Urothelium cell line (cell line): Measurements from ENCODE around the gene CNTNAP5.

Source experiments
- DNase-seq: peaks from one replicate; pipeline ENCODE4 v3.0.0; 2011; ENCODE audit warnings: low spot score, mixed read lengths
- FAIRE-seq: peaks from 2 replicates; lab custom pipeline; 2011; peaks lifted over from hg19 to GRCh38; lab: Jason Lieb, UNC

CNTNAP5 gene

DNA sequence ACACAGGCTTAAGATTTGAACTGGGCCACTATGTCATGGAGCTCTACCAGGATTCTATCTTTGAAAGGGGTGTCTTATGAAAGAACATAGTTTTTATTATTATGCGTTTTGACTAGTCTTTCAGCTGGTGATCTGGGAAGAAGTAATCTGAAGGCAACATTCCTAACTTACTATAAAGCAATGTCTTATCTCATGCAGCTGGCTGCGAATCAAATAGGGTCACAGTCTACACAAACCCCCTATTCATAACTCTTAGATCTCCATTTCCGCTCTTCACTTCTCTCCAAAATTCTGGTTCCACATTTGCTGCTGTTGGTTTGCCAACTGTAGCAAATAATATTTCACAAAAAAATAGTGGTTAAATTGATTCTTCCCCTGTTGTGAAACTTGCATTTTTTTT is 813.3 kb downstream of the CNTNAP5 start:
- DNase-seq (no peak), FAIRE-seq (no peak)

DNA sequence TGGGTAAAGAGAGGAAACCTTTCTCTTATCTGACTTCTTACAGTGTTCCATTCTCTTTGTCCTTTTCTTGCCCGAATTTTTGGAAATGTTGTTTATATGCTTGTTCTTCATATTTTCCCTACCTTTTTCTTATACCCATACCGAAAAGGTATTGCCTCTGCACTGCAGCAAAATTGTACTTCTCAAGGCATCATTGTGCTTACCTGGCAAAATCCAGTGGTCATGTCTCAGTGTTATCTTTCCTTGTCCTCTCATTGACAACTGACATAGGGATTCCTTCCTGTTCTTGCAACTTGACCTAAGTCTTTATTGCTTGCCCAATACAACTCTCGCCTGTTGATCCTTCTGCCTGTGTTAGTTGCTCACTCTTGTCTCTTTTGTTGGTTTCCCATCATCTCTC is 842.2 kb downstream of the CNTNAP5 start:
- no peak for FAIRE-seq
- no peak for DNase-seq

DNA sequence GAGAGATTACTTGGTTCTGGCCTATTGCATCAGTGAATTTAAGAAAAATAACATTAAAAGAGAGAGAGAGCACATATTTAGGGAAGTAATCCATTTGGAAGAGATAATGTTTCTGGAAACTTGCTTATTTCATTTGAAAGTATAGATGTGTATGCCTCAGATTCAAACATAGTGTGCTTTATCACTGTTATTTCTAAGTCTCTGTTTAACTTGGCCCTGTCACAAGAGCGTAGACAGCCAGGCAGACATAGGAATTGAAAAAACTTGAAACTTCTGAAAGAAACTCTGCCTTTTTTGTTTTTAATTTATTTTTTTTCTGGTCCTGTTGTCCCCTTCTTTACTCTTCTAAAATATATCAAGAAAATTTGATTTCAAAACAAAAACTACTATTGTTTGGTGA is 849.1 kb downstream of the CNTNAP5 start:
- DNase-seq, result no peak
- FAIRE-seq, result no peak

DNA sequence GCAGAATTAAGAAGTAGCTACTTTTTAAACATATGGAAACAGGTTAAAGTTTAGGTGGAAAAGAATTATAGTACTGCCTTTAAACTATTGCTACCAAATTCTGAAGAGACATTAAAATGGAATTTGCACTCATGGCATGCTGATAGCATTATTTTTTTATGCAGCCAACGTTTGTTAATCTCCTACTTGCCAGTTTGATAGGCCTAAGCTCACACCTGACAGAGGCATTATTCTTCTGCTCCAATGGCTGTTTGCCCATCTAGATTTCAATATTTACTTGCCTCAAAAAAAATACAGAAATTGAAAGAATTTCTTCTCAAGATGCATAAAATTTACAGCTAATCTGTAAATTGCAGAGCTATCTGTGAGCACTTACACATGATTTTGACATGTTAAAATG is 849.6 kb downstream of the CNTNAP5 start:
- FAIRE-seq, result no peak

DNA sequence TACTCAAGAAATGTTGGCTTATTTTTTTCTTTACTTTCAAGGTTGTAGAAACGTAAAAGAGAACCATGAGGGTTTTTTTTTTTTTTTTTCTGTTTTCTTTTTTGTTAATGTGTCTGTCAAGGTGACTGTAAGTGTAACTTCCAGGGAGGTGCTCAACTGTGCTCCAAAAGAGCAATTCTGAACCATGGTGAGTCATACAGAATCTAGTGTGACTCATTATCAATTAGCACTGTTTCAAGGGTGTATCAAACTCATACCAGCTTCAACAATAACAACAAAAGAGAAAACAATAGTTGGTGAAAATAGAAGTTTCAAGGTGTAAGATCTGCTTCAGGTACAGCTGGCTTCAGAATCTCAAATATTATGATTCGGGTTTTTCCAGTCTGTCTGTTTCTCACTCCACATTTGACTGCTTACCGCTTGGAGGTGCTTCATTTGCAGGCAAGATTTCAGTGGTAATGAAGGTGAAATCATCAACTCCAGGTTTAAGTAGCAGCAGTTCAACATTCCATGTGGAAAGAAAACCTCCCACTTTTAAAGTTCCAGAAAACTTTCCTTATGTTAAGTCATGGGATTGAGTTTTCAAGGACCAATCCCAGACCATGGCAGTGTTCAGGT is 850.6 kb downstream of the CNTNAP5 start:
- peak; percentile 25 for DNase-seq
- FAIRE-seq, result no peak

More for the DNA sequence above, 849.6 kb downstream of the CNTNAP5 start:
- no peak for DNase-seq

DNA sequence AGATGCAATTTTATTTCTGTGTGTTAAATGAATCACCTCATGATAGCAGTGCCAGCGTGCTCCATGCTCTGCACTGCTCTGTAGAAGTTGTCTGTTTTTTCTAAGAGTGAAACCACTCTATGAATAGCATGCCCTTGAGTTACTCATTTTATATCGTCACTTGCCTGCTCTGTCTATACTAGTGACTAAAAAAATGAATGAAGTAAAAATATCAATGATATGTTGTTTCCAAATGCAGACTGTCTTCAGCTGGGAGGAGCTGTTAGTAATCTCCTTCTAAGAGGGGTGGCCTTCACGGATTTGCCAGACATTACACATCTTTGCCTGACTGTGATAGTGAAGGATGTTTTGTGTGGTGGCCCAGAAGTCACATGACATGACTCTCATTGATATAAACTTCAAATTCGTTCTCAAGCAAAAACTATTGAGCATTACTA is 852.1 kb downstream of the CNTNAP5 start:
- FAIRE-seq, result no peak

DNA sequence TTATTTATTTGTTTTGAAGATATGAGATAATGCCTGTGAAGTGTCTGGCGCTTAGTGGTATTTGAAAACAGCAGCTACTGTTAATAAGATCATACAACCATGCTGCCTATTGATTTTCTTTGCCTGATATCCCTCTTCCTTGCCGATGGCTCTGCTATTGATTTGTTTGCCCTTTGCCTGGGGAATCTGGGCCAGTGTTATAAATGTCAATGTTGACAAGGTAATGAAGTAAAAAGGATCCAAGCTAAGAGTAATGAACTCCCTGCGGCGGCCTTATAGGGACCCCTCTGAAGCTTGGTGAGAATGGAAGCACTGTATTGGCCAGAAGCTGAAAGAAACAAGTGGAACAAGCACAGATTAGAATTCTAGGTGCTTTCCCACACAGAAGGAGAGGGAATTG is 854.6 kb downstream of the CNTNAP5 start:
- FAIRE-seq (no peak), DNase-seq (no peak)

More for the DNA sequence above, 852.1 kb downstream of the CNTNAP5 start:
- peak; percentile 28 for DNase-seq

DNA sequence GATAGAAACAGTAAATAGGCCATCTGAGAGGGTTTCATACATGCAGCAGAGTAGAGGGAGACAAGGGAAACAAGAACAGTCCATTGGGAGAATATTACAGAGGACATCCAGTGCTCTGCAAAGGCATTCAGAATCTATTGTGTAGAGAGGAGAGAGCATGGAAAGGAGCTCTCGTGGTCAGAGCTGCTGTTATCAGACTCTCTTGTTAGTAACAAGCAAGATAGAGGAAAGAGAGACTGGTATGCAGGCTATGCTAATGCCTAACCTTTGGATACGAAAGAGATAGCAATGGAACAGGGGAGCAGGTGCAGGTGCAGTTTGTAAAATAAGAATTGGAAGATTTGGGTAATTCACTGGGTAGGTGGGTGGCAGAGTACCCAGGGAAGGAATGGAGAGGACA is 855.9 kb downstream of the CNTNAP5 start:
- DNase-seq (no peak), FAIRE-seq (no peak)

DNA sequence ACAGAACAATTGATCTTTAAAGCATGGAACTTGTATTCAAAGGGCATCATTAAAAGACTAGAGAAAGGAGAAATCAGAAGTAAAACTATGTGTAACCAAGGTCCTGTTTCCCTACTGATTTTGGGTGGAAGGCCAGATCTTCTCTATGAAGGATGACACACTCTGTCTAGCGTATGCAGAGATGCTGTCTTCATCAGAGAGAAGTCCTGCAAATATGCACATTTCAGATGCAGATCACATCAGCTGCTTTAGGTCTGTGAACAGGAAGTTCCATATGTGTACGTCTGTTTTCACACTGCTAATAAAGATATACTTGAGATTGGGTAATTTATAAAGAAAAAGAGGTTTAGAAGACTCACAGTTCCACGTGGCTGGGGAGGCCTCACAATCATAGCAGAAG is 857.3 kb downstream of the CNTNAP5 start:
- FAIRE-seq, result no peak
- no peak for DNase-seq

DNA sequence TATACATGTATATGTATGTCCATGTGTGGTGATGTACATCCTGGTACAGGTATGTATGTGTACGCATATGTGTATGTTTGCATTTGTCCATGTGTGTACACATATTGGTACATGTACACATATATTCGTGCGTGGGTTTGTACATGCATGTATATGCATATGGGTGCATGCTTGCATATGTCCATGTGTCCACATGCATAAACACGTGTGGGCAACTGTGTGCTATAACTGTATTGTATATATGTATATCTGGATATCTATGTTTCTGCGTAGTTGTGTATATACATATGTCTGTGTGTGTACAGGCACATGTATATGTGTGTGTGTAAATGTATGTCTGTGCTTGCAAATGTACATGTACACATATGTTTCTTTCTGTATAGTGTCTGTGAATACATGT is 858.5 kb downstream of the CNTNAP5 start:
- peak; percentile 69 for FAIRE-seq
- no peak for DNase-seq

DNA sequence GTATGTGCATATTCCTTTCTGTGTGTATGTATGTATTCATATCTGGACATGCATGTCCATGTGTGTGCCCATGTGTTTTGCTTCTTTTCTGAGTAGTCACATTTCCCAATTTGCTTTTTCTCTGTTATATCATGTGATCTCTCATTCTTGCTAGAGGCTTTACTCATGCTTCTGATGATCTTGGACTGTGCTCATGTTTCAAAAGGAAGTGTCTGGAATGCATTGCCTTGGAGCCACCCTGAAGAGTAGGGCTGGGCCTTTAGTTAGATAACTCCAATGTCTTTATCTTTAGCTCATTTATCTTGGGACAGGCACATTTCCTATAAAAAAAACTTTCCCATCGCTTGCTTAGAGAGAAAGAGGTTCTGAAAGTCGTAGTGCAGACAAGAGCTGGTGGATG is 859.2 kb downstream of the CNTNAP5 start:
- no peak for DNase-seq
- FAIRE-seq, result no peak

DNA sequence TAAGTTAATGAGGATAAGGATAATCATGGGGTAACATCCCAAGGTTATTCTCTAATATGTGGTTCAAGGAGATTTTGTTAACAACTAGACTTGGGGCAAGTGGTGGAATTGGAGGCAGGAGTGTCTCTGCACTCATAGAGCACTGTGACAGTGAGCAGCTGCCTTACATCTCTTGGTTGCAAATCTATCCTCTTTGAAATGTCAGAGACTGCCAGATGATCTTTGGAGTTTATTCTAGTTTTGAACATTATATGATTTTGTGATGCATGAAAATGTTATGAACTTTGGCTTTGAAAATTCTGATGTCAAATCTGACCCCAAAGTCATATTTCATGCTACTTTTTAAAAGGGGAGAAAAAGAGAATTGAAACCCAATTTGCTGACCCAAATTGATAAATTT is 861.1 kb downstream of the CNTNAP5 start:
- DNase-seq, result no peak
- no peak for FAIRE-seq

DNA sequence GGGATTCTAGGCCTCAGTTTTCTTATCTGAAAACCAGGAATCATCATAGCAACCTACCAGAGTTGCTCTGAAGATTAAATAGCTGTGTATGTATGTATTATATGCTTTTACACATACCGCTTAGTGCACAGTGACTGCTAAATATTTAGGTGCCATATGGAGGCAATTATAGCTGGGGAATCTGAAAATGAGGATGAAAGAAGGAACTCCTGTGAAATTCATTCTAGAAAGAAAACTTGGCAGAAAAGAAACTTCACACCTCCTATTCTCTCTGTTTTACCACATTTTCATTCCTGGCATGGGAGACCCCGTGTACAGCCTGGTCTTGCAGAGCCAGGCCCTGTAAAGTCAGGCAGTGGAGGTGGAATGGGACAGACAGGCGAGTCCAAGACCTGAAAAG is 862.4 kb downstream of the CNTNAP5 start:
- no peak for FAIRE-seq

DNA sequence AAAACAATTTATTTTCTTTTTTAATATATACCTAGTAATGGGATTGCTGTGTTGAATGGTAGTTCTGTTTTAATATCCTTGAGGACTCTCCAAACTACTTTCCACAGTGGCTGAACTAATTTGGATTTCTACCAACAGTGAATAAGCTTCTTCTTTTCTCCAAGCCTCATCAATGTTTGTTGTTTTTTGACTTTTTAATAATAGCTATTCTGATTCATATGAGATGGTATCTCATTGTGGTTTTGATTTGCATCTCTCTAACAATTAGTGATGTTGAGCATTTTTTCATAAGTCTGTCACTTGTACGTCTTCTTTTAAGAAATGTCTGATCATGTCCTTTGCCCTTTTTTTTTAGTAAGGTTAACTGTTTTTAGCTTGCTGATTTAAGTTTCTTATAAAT is 863.3 kb downstream of the CNTNAP5 start:
- FAIRE-seq (no peak), DNase-seq (no peak)

More for the DNA sequence above, 862.4 kb downstream of the CNTNAP5 start:
- DNase-seq, result no peak

DNA sequence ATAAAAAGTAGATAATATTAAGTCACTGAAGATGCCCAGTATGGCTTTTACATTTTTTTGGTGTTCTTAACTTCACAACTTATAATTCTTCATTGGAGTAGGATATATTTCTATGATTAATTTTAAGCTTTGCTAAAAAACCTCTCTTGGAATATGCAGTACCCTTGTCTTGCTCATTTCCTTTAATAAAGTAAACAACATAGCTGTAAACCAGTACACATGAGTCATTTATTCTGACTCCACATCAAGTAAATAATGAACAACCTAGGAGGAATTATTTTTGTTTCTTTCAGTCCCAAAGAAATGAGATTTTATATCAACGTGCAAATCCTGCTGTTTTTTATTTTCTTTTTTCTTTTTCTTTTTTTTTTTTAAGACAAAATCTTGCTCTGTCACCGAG is 869.1 kb downstream of the CNTNAP5 start:
- FAIRE-seq (no peak), DNase-seq (no peak)

DNA sequence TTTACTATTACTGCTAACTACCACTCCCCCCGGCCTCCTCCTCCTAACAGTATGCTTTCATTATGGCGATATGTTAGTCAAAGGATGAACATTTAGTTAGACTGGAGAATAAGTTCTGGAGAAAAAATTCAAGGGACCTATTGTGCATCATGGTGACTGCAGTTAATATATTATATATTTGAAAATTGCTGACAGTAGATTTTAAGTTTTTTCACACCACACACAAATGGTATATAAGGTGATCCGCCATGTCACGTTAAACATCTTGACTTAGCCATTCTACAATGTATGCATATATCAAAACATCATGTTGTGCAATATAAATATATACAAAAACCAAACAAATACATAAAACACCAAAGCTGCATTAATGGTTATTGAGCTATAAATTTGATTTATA is 873.7 kb downstream of the CNTNAP5 start:
- DNase-seq (no peak), FAIRE-seq (no peak)

DNA sequence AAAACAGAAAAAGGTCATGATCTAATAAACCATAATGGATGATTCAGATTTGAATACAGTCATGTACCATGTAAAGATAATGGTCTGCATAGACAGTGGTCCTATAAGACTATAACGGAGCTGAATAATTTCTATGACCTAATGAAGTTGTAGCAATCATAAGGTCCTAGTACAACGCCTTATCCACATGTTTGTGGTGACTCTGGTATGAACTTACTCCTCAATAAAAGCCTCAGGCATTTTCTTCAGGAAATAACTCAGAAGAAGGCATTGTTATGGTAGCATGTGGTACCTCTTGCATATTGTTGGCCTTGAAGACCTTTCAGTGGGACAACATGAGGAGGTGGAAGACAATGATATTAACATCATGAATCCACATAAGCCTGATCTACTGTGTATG is 883.3 kb downstream of the CNTNAP5 start:
- no peak for FAIRE-seq
- peak; percentile 13 for DNase-seq

DNA sequence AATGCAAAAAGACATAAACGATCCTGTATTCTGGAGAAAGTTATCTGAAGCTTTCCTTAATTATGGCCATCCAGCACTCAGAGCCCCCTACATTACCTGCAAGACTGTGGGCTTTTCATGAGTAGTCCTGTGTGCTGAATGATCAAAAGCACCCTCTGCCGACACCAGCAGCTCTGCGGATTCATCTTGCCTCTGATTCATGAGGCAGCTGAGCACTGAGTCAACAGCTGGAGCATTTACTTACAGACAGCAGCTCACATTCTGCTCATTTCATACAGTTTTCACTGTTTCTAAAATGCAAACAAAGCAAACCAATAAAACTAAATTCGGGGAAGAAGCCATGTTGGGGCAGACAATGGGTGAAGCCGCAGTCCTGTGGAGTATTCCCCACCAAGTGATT is 886.5 kb downstream of the CNTNAP5 start:
- peak; percentile 18 for DNase-seq
- no peak for FAIRE-seq

DNA sequence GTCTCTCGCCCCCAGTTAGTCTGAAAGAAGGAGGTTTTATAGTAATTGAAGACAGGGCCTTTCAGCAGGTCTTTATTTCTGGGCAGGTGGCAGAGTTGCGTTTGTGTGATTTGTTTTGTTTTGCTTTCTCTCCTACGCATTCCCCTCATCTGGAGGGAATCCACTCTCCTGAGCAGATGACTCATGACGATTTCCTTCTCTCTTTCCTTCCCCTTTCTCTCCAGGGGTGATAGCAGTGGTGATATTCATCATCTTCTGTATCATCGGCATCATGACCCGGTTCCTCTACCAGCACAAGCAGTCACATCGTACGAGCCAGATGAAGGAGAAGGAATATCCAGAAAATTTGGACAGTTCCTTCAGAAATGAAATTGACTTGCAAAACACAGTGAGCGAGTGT is 888.8 kb downstream of the CNTNAP5 start:
- DNase-seq (peak; percentile 33), FAIRE-seq (no peak)

DNA sequence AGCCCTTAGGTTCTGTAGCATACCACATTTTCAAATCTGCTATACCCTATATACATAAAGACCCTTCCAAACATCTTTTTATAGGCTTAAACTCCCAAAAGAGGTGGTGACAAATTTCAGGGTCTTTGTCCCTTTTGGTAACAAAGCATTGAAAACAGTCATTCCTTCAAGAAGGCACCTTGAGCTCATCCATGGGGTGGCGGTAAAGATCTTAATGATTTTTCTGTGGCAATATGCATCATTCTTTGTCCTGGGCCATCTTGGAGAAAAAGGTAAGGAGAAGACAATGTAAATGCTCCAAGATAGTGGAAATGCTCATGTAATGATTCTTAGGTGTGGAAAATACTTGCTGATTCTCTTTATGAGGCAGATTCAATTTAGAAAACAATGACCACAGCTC is 890.5 kb downstream of the CNTNAP5 start:
- DNase-seq (no peak), FAIRE-seq (no peak)

DNA sequence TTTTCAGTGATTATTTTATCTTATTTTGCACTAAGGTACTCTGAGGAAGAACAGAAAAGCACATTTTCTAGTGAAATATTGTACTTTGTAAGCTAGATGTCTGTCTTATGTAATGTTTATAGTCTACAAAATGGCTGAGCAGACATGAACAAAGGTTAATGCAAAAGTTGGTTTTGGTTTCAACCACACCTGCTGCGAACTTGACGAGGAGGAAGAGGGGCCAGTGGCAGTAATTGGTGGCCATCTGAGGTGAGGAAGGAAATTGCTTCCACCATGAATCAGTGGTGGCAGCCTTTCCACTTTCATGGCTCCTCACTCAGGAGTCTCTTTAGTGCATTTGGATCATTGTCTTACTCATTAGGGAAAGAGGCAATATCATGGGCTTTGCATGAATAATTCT is 894.2 kb downstream of the CNTNAP5 start:
- DNase-seq, result no peak
- FAIRE-seq, result no peak

DNA sequence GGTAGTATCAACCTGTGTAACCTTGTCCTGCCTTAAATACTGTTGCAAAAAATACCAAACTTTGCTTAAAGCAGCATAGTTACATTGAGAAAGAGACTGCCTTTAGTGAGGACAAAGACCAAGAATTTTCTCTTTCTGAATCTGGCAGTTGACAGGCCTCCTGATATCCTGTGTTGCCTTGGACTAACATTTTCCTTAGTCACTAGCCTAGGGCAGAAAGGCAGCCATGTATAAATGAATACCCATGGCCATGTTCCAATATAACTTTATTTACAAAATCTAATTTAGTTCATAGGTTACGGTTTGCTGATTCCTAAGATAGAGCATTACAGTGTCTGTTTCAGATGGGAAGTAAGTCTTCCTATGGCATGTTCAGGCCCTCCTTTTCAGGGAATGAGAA is 895.4 kb downstream of the CNTNAP5 start:
- DNase-seq (no peak), FAIRE-seq (no peak)

DNA sequence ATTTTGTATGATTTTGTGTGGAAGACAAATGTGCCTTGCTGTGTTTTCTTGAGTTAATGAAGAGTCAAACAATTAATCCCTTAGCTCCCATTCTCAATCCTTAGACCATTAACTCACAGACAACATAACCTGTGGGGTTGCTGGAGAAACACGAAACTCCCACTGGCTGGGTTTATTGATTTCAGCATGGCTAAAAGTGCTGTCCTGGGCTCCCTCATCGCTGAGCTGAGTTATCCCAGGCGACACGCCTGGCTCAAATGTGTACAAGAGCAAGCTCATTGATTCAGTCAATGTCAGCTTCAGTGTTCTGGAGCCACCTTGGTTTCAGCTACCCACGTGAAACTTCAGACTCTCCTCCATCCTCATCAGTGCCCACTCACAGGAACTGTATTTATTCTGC is 896.1 kb downstream of the CNTNAP5 start:
- no peak for FAIRE-seq
- DNase-seq, result no peak
